ENCODE results near the gene SNTG2. TPM values are rescaled to one million over a fixed set of nuclear protein-coding genes. Genes with fewer than 3 reads are reported as not detected.
A peak's percentile ranks its signal among the peaks of the same experiment; 100 is the strongest.

SNTG2 gene
- total RNA-seq, 1 experiment from 2014 or later, result 20.5 TPM

- Mint-ChIP-seq H3K4me3 (peak overlapping the region; percentile 29), H3K27me3 (ENCODE audit: low read depth) (peaks cover 28% of the 10 kb centered on the region), H3K4me1 (peaks cover 32% of the 10 kb centered on the region), H3K27ac (peak overlapping the region; percentile 66), H3K9me3 (peaks cover 14% of the 10 kb centered on the region), H3K36me3 (peaks cover 22% of the 10 kb centered on the region)
- CTCF ChIA-PET, result interaction anchor here (1.2 to 3.0 kb wide), 5 partner anchors 21 to 647 kb away, joined by 3 to 16 read pairs (median 7); partner anchors contain the start of gene TMEM18
- ATAC-seq (peak; percentile 66), DNase-seq (ENCODE audit: low spot score) (no peak)
- POLR2A ChIA-PET, result interaction anchor here (0.5 to 1.0 kb wide), 2 partner anchors 46 to 555 kb away, joined by 3 read pairs; partner anchors contain the start of gene SNTG2
- TF ChIP-seq USF1 (CRISPR knock-in tag; IDR thresholded peaks at IDR 0.05) (peak; percentile 59; the same call in 1 of the 2 replicates), CDX4 (CRISPR knock-in tag; IDR thresholded peaks at IDR 0.05; ENCODE audit: borderline replicate concordance) (no peak), FOXP4 (CRISPR knock-in tag; IDR thresholded peaks at IDR 0.05) (peak; percentile 33; the same call in 1 of the 2 replicates), ZBTB21 (CRISPR knock-in tag; IDR thresholded peaks at IDR 0.05; ENCODE audit: borderline replicate concordance) (0 out of 2 replicates have a peak, but pooled peaks have one; percentile 51), ARID4B (CRISPR knock-in tag; IDR thresholded peaks at IDR 0.05; ENCODE audit: borderline replicate concordance) (peak; percentile 29; the same call in 1 of the 2 replicates), PREB (CRISPR knock-in tag; IDR thresholded peaks at IDR 0.05; ENCODE audit: borderline replicate concordance) (no peak), ZNF263 (CRISPR knock-in tag; IDR thresholded peaks at IDR 0.05; ENCODE audit: low read depth) (peak; percentile 84; the same call in 1 of the 2 replicates), MAX (CRISPR knock-in tag; IDR thresholded peaks at IDR 0.05) (peak; percentile 67), ZNF425 (CRISPR knock-in tag; conservative IDR thresholded peaks at IDR 0.05) (no peak), ESRRA (CRISPR knock-in tag; IDR thresholded peaks at IDR 0.05; ENCODE audit: borderline replicate concordance) (no peak), MXD4 (CRISPR knock-in tag; IDR thresholded peaks at IDR 0.05; ENCODE audit: borderline replicate concordance) (no peak), IRF2 (CRISPR knock-in tag; IDR thresholded peaks at IDR 0.05; ENCODE audit: borderline replicate concordance, low read depth) (no peak), FOXK1 (CRISPR knock-in tag; IDR thresholded peaks at IDR 0.05) (peak; percentile 86), ETV6 (CRISPR knock-in tag; IDR thresholded peaks at IDR 0.05) (peak; percentile 66; the same call in 1 of the 2 replicates), ZBTB43 (CRISPR knock-in tag; IDR thresholded peaks at IDR 0.05) (0 out of 2 replicates have a peak, but pooled peaks have one; percentile 51), HMGXB4 (CRISPR knock-in tag; IDR thresholded peaks at IDR 0.05) (no peak), CREM (CRISPR knock-in tag; IDR thresholded peaks at IDR 0.05) (no peak), FOXP1 (CRISPR knock-in tag; IDR thresholded peaks at IDR 0.05; ENCODE audit: borderline replicate concordance) (peak; percentile 60; the same call in 1 of the 2 replicates)
Observed at GRCh38 chr2:904246-905024, 46.2 kb upstream of the SNTG2 start.
